Inferior parietal cortex (tissue), 1 donor: ENCODE measurements around the gene ANO2.

Source experiments
- DNase-seq: peaks from one replicate; pipeline ENCODE4 v3.0.0-alpha.2; 2016; ENCODE audit errors: extremely low spot score

Gene ANO2

DNA sequence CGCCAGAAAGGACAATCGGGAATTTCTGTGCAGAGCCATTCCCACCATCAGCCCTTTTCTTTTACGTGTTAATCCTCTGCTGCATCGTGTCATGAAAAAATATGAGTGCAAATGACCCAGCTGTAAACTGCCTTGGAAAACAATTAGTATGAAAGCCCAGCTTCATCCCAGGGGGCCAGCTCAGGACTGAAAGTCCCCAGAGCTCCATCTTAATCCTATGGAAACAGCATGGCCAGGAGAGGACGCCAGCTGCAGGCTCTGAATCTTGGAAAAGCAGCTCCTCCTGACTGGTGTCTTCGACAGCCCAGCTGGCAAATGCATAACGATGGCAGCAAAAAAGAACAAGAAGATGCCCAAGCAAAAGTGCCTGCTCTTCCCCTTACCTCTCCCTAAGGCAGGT, 321.6 kb downstream of the ANO2 start:
- DNase-seq = no peak

DNA sequence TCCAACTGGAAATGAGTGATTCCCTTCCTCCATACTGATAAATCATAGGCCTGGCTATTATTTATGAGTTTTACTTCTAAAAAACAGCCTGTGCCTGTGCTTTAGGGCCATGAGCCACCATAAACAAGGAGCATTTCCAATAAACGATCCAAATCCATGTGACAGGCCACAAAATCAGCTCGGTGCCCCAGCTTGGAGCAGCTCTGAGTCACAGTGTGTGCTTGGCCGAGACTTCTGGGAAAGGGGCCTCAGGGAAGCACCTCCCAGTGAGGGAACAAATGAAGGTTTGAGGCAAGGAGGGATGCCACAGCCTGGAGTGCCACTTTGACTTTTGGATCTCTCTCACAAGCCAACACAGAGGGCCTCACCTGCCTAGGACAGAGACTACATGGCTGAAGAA, 322.8 kb downstream of the ANO2 start:
- no peak for DNase-seq

DNA sequence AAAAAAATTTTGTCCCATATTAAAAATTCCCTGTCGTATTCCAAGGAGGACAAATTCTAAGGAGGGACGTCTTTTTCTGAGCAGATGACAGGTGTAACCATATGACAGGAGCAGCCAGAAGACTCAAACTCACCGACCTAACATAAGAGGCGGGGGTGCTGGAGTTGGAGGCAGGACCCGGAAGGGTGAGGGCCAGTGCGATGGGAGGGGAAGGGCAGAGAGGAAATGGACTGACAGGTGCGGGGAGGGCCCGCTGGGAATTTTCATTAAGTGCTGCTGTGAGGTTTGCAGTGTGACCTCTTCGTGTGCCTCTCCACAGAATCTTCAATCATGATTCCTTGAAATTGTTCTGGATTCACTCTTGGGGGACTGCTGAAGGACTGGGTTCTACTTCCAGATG, 323.7 kb downstream of the ANO2 start:
- no peak for DNase-seq

DNA sequence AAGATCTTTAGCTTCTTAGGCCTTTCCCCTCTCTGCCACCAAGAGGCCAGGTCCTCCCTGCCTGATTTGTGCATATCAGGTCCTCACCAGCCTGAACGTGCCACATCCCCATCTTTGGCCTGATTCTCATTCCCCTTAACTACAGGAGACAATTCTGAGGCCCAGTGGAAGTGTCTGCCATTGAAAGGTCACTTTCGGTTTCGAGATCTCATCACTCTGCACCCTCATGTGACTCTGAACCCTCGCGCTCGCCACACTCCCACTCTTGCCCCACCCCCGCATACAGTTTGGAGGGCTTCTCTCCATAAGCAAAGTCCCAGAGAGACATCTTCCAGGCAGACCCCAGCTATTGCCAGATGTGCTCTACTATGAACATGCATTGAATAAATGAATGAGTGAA, 324.2 kb downstream of the ANO2 start:
- DNase-seq = no peak

DNA sequence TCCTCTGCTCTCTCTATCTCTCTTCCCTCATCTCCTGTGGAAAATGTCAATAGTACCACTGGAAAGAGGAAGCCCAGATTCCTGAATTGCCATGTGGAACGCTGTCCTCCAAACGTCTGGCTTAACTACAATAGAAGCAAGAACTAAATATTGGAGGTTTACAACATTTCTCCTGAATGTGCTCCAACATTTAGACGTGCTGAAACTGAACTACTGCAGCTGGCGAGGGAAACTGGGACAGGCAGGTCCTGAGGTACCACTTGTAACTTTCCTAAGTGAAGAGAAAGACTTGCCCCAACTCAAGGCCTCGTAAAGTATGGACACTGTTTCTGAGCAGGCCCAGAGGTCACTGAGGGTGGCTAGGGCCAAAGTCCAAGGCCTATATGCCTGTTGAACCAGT, 325.4 kb downstream of the ANO2 start:
- no peak for DNase-seq

DNA sequence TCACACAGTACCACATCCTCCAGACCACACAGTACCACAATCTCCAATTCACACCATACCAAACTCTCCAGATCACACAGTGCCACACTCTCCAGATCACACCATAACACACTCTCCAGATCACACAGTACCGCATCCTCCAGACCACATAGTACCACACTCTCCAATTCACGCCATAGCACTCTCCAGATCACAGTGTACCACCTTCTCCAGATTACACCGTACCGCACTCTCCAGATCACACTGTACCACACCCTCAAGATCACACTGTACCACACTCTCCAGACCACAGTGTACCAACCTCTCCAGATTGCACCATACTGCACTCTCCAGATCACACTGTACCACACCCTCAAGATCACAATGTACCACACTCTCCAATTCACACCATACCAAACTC, 328.2 kb downstream of the ANO2 start:
- DNase-seq = no peak

DNA sequence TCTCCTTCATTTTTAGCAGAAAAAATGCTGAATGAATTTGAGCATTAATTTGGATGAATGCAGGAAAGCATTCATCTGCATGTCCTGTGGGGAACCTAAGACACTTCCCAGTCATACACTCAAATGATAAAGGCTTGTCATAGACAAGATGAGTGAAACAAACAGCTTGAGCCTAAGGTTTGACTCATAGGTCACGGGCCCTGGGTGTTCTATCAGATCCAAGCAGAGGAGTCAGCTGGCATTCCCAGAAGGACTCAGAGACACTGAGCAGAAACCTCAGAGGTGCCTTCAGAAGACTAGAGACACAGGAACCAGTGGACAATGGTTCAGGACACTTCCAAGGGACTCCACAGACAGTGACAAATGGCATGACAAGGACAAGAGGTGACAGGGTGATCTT, 329.3 kb downstream of the ANO2 start:
- DNase-seq = no peak

DNA sequence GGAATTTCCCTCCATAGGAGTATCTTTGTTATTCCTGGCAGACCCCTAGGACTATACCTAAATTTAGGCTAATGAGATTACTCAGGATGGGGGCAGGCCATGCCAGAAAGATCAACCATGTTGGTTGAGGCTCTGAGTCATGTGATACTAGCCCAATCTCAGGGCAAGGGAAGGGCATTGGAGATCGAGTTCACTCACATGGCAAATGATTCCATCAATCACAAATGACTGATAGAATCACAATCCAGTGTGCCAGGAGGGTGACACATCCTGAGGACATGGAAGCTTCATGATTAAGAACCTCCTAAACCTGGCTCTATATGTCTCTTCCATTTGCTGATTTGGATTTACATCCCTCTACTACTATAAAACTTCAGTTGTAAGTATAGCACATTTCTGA, 330.8 kb downstream of the ANO2 start:
- no peak for DNase-seq

DNA sequence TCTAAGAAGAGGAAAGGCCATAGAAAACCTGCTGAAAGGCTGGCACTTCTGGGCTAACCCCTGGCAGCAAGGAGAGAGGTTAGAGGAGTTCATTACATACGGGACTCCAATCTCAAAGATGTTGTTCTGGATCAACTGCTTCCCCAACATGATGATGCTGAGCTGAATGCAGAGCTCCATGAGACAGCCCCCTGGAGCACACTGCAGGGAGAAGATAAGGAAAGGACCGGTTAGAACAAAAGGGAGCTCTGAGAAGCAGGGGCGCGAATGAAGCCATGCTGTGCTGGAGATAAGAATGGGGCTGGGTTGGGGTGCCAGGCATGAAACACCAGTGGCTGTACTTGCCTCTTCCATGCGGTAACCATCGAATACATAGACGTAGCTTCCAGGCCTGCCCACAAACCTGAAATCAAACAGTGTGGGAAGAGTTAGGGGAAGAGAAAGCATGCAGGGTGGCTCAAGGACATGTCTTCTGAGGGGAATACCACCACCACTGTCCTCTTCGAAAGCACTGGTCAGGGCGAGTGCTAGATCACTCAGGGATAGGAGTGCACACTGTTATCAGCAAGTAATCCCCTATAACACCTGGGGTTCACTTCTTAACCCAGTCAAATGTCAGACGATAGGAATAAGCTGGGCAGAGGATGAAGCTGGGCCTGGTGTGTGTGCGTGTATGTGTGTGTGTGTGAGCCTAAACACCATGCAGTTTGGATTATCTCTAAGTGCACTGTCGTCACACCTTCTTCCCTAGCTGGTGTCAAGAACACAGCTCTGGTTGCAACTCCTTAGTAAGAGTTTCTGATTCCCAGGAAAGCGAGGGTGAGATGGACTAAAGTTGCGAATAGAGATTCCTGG, 332.3 kb downstream of the ANO2 start:
- DNase-seq = no peak

DNA sequence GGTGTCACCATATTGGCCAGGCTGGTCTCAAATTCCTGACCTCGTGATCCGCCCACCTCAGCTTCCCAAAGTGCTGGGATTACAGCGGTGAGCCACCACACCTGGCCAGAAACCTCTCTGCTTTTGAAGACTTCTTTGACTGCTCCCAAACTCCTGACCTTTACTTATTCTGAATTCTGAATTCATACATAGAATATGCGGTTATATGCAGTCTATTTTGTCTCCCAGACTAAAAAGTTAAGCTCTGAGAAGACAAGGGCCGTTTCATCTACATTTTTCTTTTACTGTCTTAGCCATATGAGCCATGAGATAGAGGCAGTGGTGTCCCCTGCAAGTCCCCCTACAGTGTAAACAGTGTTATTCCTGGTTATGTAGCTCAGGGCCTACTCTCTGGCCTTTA, 333.9 kb downstream of the ANO2 start:
- DNase-seq = no peak

DNA sequence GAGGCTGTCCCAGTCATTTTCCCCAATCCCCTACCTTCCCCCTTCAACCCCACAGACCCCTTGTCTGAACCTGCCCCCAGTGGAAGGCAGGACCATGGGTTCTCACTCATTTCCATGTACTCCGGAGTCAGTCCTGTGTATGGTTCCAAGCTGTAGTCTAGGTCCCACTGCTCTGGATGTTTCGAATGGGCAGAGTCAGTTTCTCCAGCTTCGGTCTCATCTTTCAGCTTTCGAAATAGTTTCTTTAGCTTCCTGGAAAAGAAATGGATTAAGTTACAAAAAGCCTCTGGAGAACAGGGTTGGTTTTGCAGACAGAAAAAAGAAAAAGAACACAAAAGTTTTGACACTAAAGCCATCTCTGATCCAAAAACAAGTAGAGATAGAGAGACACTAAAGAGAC, 345.7 kb downstream of the ANO2 start:
- no peak for DNase-seq

DNA sequence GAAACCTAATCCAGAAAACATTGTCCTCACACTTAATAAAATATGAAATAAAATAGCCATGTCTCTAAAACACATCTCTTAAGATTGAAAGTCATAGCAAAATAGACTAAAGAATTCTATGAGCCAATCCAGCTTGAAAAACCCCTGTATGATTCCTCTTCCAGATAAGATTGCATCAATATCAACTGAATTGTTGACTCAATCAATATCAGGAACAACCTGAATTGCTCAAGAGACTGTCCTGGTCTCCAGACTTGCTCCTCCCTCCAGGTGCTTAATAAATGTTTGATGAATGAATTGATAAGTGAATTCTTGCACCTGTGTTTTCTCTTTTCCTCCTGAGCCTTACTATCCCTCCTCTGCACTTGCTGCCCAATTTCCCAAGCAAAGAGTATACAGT, 351.1 kb downstream of the ANO2 start:
- no peak for DNase-seq

DNA sequence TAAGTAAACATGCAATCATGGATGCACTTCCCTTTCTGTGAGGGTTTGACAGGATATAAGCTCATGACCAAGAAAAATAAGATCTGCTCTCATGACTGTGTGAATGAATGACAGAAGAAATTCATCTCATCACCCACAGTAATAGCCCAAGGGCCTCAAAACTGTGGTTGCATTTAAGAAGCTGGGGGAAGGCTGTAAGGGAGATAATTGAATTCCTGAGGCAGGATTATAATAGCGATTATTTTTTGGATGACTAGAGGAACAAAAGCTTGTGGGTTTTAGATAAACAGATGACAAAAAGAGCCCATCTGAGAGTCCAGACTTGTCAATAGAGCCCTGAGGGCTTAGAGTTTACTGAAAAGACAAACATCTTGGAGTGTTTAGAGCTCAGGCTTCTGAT, 352.0 kb downstream of the ANO2 start:
- DNase-seq = no peak

DNA sequence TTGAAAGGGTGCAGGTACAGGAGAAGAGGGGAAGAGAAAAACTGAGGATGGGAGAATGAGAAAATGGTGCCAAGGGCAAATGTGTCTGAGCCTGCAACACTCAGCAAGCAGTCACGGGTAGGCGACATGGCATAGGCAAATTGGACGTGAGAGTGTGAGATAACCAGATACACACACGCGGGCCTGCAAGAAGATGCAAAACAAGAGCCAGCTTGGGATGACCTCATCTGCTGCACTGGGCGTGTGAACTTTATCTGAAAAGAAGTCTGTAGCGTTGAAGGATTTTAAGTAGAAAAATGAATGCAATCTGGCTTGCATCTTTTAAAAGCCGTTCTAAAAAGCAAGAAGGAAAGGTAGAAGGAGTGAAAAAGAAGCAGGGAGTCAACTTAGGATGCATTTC, 352.7 kb downstream of the ANO2 start:
- DNase-seq = no peak

DNA sequence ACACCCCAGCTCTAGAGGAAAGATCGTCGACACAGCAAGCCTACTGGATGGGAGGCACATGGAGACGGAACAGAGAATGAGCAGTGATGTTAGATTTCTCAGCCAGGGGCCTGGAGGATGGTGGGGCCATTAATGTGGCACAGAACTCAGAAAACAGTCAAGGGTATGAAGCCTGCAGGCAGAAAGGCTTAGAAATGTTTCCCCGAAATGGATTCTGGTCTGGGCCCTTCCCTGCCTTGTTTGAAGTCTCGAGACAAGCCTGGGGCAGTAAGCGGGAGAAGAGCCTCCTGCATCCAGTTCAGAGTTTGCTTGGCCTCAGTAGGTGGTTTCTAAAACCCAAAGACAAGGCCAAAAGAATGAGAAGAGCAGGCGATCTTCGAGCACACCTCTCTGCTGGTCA, 354.7 kb downstream of the ANO2 start:
- DNase-seq = no peak

DNA sequence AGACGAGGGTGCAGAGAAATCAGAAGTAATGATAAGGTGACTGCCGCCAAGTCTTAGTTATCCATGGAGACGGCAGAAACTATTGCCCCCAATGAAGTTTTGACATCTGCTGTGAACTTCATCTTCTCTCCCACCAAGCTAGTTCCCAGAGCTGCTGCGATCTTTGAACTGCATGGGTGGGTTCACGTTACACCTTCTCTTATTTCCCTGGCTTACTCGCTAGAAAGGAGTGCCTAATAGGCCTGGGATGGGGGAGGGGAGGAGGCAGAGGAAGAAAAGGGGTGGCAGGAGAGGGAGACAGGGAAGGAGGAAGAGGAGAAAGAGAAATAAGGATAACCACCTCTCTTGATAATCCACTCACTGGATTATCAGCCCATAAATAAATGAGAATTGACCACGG, 356.0 kb downstream of the ANO2 start:
- DNase-seq = no peak

DNA sequence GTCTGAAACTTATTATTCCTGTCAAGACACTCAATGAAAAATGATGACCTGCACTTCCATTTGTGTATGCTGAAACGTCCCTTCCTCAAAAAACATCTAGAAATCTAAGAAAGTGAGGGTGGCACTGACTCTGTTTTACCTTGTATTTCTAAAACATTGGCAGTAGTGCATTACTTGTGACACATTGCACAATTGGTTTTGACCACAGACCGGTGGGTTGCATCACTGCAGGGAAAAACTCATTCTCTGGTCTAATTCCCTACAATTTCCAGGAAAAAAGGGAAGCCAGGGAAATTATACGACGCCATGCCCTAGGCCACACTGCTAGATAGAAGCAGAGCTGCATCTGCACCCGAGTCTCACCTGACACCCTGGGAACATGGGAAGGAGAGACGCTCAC, 356.5 kb downstream of the ANO2 start:
- no peak for DNase-seq

DNA sequence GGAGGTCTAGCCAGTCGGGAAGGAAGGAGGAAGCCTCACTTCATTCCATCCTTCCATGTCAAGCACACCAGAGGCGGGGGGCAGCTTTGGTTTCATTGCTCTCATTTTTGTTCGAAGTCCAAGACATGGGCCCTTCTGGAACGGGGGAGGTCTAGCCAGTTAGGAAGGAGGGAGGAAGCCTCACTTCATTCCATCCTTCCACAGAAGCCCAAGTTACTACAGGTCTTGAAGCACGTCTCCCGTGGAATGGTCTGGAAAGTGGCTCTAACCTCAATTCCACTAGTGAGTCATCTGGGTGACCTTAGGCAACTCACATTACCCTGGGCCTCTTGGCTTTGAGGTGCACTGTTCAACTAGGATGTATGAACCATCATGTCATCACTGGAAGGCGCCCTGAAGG, 356.9 kb downstream of the ANO2 start:
- no peak for DNase-seq

DNA sequence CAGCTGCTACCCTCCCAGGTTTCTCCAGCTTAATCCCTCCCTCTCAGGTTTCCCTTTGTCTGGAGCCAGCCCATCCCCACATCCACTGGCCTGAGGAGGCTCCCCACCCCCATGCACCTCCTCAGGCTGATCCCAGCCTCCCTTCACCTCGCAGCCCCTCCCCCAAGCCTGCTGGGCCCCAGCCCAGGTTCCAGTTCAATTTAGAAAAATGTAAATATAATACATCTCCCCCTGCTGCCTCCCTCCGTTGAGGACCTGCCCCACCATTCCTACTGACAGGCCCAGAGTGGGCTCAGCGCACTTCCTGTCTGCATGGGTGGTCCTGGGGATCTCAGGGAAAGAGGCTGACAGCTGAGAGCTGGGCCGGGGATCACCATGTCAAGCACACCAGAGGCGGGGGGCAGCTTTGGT, 357.3 kb downstream of the ANO2 start:
- DNase-seq = no peak

DNA sequence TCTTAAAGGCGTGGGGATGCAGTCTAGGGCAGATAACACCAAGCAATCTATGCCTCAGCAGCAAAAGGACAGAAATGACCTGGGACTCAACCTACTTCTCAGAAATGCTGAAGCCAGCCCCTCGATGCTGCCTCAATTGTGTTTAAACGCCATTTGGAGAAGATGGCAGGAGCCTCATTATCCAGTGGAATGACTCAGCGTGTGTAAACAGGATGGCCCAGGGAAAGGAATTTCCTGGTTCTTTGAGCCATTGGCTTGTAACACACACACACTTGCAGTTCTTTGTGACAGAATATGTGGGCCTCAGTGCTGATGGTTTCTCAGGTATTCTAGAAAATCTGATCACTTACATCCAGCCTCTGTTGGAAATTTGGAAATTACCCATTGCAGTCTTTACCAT, 358.9 kb downstream of the ANO2 start:
- no peak for DNase-seq

DNA sequence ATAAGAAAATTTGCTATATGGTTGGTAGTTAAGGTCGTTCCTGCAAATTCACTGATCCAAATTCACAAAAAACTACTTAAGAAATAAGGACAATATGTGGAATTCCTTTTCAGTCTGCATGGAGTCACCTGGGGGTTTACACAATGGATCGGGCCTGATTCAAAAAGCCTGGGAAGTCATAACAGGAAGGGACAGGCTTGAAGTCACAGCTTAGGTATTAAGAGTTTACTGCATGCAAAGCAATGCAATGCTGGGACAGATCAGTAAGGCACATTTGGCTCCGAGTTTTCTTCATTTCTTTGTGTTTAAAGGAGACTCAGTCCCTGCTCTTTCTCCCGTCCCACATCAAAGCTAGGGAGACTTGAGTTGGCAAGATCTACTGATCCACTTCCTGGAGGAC, 359.9 kb downstream of the ANO2 start:
- DNase-seq = no peak

DNA sequence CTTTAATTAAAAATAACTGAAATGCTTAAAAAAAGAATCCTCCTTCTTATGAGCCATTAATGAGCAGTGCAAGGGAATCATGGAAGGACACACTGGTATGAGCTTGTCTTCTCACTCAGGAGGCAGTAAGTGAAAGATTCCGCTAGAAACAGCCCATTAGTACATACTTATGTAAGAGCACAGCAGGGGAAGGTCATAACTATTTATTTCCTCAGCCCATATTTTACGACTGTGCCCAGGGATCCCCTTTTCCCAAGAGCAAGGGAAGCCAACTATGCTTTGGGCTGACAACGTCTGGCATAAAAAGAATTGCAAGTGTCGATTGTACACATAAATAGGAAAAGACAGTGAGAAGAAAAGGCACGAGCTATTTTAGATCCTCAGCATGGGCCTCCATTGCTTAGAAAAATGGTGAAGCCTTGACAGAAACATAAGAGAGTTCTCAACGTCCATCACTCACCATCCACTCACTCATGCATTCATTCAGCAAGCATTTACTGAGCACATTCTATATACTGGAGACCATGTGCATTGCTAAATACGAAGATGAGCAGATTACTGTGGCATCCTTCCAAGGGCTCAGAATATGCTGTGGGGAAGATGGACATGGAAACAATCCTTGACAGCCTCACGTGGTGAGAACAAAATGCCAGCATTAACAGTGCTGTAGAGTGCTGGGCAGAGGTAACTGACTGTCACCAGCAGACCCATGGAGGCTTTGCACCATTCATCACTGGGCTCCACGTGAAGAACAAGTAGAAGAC, 360.5 kb downstream of the ANO2 start:
- DNase-seq = no peak

DNA sequence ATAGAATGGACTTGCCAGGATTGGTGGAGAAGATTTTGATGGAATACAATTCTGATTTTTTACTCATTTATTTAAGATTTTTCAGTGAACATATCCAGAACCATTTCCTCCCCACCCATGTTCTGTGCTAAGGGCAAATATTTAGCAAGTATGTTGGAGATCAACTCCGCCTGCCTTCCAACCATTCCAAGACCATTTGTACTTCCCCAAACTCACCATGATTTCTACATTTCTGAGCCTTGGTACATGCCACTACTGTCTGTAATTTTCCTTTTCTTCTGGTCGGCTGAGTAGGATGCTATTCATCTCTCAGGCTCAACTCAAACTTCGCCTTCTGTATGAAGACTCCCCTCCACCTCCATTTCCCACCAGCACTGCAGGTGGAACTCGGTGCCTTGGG, 362.5 kb downstream of the ANO2 start:
- DNase-seq = no peak
